NCI-H2227 (cell line): ENCODE measurements around the gene EBI3.
"Not testable (repeated sequence)": the region's sequence is repeated elsewhere in the genome, so short reads cannot be mapped to it uniquely, and the experiment has no call there.

Experiments used
- DNase-seq: peaks from one replicate; lab custom pipeline; 2025; ENCODE audit not compliant: unreplicated experiment; lab: John Stamatoyannopoulos, UW

EBI3 gene

GRCh38 chr19:4233282-4233853 lies 4.0 kb downstream of the EBI3 start:
- DNase-seq = peak; percentile 63

GRCh38 chr19:4234142-4234861 lies 5.0 kb downstream of the EBI3 start:
- DNase-seq = no peak

GRCh38 chr19:4234862-4235201 lies 5.5 kb downstream of the EBI3 start:
- no peak for DNase-seq

- not testable (repeated sequence) for DNase-seq
Measured at GRCh38 chr19:4237510-4237909, 8.2 kb downstream of the EBI3 start.

GRCh38 chr19:4238831-4239230 lies 9.5 kb downstream of the EBI3 start:
- DNase-seq = no peak

GRCh38 chr19:4241824-4242430 lies 12.6 kb downstream of the EBI3 start:
- no peak for DNase-seq

- not testable (repeated sequence) for DNase-seq
Measured at GRCh38 chr19:4245938-4246337, 16.6 kb downstream of the EBI3 start.

GRCh38 chr19:4246767-4247593 lies 17.7 kb downstream of the EBI3 start, which contains the start of gene YJU2:
Gene YJU2, plus strand, starts transcription at chr19:4247080. Its CDS starts 67 bp downstream, at chr19:4247147.
- DNase-seq = peak; percentile 98

- no peak for DNase-seq
Measured at GRCh38 chr19:4256563-4256962, 27.2 kb downstream of the EBI3 start.

GRCh38 chr19:4257025-4257424 lies 27.7 kb downstream of the EBI3 start:
- no peak for DNase-seq

- DNase-seq = no peak
Measured at GRCh38 chr19:4258181-4258580, 28.9 kb downstream of the EBI3 start.

GRCh38 chr19:4260613-4261191 lies 31.4 kb downstream of the EBI3 start:
- DNase-seq = no peak

- no peak for DNase-seq
Measured at GRCh38 chr19:4264812-4265211, 35.5 kb downstream of the EBI3 start.

GRCh38 chr19:4266253-4267000 lies 37.1 kb downstream of the EBI3 start:
- no peak for DNase-seq

GRCh38 chr19:4267101-4267900 lies 38.0 kb downstream of the EBI3 start:
- DNase-seq = peak; percentile 42

- DNase-seq = no peak
Measured at GRCh38 chr19:4267901-4268815, 38.8 kb downstream of the EBI3 start.

- no peak for DNase-seq
Measured at GRCh38 chr19:4268816-4269430, 39.6 kb downstream of the EBI3 start.

GRCh38 chr19:4272894-4273293 lies 43.6 kb downstream of the EBI3 start:
- no peak for DNase-seq
